ENCODE measurements around the gene EHBP1.

GRCh38 chr2:63073994-63074393 lies 368.5 kb downstream of the EHBP1 start:
- TF ChIP-seq POLR2A (IDR thresholded peaks at IDR 0.05): no peak
- TF ChIP-seq CTCF (IDR thresholded peaks at IDR 0.05): no peak

Measured in stomach (tissue), 4 donors.